Tibial nerve (tissue), 4 donors: ENCODE measurements around the gene CAMSAP2. TPM values are rescaled to one million over a fixed set of nuclear protein-coding genes. Genes with fewer than 3 reads are reported as not detected.

Experiments used
- DNase-seq, 2 donors: peaks; one replicate each; pipeline ENCODE4 v3.0.0-alpha.2; 2019; ENCODE audit warnings: low spot score in 2 of 2
- H3K27ac ChIP-seq, 4 donors: fragments of 200-600 bp; sonication (generic) in 3 of 4; one replicate each; pipeline ENCODE4 v1.5.1; 2017 to 2019; ENCODE audit warnings: mild to moderate bottlenecking in 1 of 4
- H3K27me3 ChIP-seq, 2 donors: fragments of 200-600 bp; sonication (generic) in 1 of 2; one replicate each; pipeline versions ENCODE4 v1.5.1 to v1.6.0; 2017 to 2019
- H3K36me3 ChIP-seq, 3 donors: fragments of 200-600 bp; sonication (generic); one replicate each; pipeline ENCODE4 v1.5.1; 2018 to 2019
- H3K4me1 ChIP-seq, 4 donors: fragments of 200-600 bp; sonication (generic) in 3 of 4; one replicate each; pipeline ENCODE4 v1.5.1; 2017 to 2019
- H3K4me3 ChIP-seq, 4 donors: fragments of 200-600 bp; sonication (generic) in 3 of 4; one replicate each; pipeline ENCODE4 v1.5.1; 2017 to 2019; ENCODE audit warnings: mild to moderate bottlenecking in 1 of 4, moderate library complexity in 1 of 4
- H3K9me3 ChIP-seq, 4 donors: fragments of 200-600 bp; sonication (generic) in 3 of 4; one replicate each; pipeline ENCODE4 v1.5.1; 2017 to 2019
- EP300 ChIP-seq, 2 donors: sonication (generic); formaldehyde crosslinking; IDR thresholded peaks; one replicate each; pipeline ENCODE4 v1.6.1; 2017; ENCODE audit warnings: antibody characterized with exemption in 2 of 2, mild to moderate bottlenecking in 1 of 2
- POLR2A ChIP-seq, 2 donors: fragments of 450-650 bp; IDR thresholded peaks; one replicate each; pipeline ENCODE4 v1.6.1; 2017; ENCODE audit warnings: antibody characterized with exemption in 2 of 2, mild to moderate bottlenecking in 2 of 2, moderate library complexity in 2 of 2
- WGBS, 2 donors: methylation state at CpG; one replicate each; pipeline ENCODE4 v1.1.5; 2018; 5-methylcytosine and 5-hydroxymethylcytosine counted together
- total RNA-seq, 4 donors: library from RNA; depleted of rRNA; stranded (reverse); fragments of >200 nt; gene quantifications; one replicate each; pipeline ENCODE4 v1.1.0, GENCODE V29; 2016
- TF ChIP-seq, protein P1 (sequence below), 5 experiments: fragments of 200-600 bp in 3 of 5; fragments of 450-650 bp in 2 of 5; sonication (generic) in 3 of 5; IDR thresholded peaks; one replicate each; pipeline ENCODE4 v1.5.1; 2016 to 2019; ENCODE audit warnings: antibody characterized with exemption in 5 of 5, mild to moderate bottlenecking in 3 of 5, moderate library complexity in 2 of 5

The CAMSAP2 gene
- total RNA-seq, 4 donors from 2014 or later = 27.3 to 38.9 (median 31.6) TPM

DNA sequence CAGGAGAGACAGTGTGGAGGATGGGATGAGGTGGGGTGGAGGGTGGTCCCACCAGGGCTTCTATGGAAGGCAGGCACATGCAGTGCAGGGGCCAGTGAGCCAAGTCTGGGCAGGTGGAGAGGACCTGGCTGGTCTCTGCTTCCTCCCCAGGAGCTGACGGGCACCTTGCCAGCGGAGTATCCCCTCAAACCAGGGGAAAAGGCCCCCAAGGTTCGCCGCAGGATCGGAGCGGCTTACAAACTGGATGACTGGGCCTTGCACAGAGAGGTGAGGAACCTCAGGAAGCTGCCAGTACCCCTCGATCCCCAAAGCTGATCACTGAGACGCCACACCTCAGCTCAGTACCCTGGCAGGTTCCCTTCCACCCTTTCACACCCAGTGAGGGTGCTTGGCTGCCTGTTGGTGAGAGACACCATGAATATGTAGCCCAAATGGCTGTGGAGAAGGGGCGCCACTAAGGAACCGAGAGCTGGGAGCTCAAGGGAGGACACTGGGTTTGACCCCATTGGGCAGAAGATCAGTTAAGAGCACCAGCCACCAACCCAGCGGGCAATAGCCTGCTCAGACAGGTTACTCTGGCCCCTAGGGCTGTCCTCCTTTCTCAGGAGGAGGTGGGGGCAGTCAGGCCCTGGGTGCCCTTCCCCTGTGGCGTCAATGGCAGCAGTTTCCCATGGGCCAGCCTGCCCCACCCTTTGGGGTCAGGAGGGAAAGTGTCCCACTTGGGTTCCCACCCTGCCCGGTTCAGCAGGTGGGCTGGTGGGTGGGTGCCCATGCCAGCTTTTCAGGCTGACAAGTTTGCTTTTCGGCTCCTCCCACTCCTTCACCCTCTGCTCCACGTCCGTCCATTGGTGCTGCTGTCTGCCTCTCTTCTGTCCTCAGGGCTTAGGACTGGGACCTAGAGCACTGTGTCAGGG is 161.5 kb downstream of the CAMSAP2 start:
- peaks cover 0 to 3% of the 10 kb centered on the region in 2 donors for H3K27me3 ChIP-seq
- TF ChIP-seq EP300 (IDR thresholded peaks at IDR 0.05) = no peak
- TF ChIP-seq, protein P1, sequence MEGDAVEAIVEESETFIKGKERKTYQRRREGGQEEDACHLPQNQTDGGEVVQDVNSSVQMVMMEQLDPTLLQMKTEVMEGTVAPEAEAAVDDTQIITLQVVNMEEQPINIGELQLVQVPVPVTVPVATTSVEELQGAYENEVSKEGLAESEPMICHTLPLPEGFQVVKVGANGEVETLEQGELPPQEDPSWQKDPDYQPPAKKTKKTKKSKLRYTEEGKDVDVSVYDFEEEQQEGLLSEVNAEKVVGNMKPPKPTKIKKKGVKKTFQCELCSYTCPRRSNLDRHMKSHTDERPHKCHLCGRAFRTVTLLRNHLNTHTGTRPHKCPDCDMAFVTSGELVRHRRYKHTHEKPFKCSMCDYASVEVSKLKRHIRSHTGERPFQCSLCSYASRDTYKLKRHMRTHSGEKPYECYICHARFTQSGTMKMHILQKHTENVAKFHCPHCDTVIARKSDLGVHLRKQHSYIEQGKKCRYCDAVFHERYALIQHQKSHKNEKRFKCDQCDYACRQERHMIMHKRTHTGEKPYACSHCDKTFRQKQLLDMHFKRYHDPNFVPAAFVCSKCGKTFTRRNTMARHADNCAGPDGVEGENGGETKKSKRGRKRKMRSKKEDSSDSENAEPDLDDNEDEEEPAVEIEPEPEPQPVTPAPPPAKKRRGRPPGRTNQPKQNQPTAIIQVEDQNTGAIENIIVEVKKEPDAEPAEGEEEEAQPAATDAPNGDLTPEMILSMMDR (IDR thresholded peaks at IDR 0.05) = no peak
- TF ChIP-seq POLR2A (IDR thresholded peaks at IDR 0.05) = no peak
- H3K36me3 ChIP-seq = no peaks in the 10 kb centered on the region
- 92 to 93% methylated on average over 15 to 16 of the region's 16 CpGs for WGBS, 2 donors
- DNase-seq = no peak
- H3K4me3 ChIP-seq = no peak overlapping the region
- H3K9me3 ChIP-seq = no peaks in the 10 kb centered on the region
- H3K27ac ChIP-seq = no peak overlapping the region
- no peaks in the 10 kb centered on the region for H3K4me1 ChIP-seq

DNA sequence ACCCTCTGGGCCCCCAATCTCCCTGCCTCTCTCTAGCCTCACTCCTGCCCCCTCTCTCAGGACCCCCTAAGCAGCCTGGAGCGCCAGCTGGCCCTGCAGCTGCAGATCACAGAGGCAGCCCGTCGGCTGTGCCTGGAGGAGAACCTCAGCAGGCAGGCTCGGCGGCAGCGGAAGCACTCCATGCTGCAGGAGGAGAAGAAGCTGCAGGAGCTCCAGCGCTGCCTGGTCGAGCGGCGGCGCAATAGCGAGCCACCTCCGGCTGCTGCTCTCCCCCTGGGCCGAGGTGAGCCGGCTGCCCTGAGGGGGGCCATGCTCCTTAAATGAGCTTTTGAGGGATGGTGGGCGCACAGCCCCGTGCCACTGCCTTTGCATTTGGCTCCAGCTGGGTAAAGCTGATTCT is 162.2 kb downstream of the CAMSAP2 start:
- TF ChIP-seq, protein P1 (IDR thresholded peaks at IDR 0.05) = no peak
- no peak for TF ChIP-seq EP300 (IDR thresholded peaks at IDR 0.05)
- no peak for TF ChIP-seq POLR2A (IDR thresholded peaks at IDR 0.05)
- peaks cover 0 to 3% of the 10 kb centered on the region in 2 donors for H3K27me3 ChIP-seq
- no peak overlapping the region for H3K27ac ChIP-seq
- WGBS, 2 donors = 91% methylated on average over 4 to 17 of the region's 17 CpGs
- H3K4me1 ChIP-seq = no peaks in the 10 kb centered on the region
- no peak overlapping the region for H3K4me3 ChIP-seq
- no peaks in the 10 kb centered on the region for H3K9me3 ChIP-seq
- no peaks in the 10 kb centered on the region for H3K36me3 ChIP-seq
- DNase-seq = no peak

DNA sequence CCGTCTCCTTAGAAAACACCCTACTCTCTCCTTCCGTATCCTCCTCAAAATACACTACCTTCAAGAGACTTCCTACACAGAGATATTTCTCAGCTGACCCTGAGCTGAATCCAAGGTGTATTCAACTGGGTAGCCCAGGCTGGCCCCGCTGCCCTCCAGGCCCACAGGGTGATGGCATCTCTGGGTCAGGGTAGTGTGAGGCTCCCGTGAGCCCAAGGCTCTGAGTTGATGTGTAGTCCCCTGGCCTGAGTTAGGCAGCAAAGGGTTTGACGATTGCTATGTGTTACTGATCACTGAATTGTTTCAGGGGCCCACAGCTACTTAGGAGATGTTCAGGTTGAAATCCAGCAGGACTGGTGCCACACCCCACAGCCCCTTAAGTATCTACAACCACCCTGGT is 162.7 kb downstream of the CAMSAP2 start:
- Histone ChIP-seq H3K9me3 (no peaks in the 10 kb centered on the region), H3K27me3 (peaks cover 0 to 3% of the 10 kb centered on the region in 2 donors), H3K27ac (no peak overlapping the region), H3K36me3 (no peaks in the 10 kb centered on the region), H3K4me1 (no peaks in the 10 kb centered on the region), H3K4me3 (no peak overlapping the region)
- DNase-seq = no peak
- TF ChIP-seq, protein P1 (IDR thresholded peaks at IDR 0.05) = no peak
- TF ChIP-seq POLR2A (IDR thresholded peaks at IDR 0.05) = no peak
- TF ChIP-seq EP300 (IDR thresholded peaks at IDR 0.05) = no peak
- WGBS, 2 donors = 90 to 92% methylated on average over 5 of the region's 5 CpGs

DNA sequence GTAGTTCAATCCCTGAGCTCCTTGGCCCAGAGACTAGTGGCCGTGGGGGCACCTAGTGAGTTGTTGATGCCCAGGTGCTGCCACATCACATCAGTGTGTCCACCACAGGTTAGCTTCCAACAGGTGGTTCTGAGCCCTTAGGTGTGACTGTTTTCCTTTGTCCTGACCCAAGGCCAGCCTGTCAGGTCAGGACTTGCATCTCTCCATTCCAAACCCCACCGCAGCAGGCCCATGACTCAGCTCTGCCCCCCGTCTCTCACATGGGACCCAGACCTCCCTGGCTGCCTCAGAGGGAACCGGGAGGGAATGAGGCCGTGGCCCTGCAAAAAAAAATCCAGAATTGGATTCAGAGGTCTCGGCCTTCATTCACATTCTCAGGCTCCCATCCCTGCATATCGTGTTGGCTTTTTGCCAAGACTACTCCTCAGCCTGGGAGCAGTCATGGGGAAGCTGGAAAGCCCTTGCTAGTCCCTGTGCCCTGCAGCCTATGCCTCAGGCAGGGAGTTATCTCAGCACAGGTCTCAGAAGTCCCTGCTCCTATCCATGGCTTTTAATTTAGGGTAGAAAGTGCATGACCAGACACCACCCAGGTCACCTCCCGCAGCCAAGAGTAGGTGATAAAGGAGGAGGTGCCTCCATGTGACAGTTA is 163.2 kb downstream of the CAMSAP2 start:
- H3K27ac ChIP-seq = no peak overlapping the region
- WGBS, 2 donors = 52 to 62% methylated on average over 7 to 8 of the region's 8 CpGs
- no peaks in the 10 kb centered on the region for H3K36me3 ChIP-seq
- no peaks in the 10 kb centered on the region for H3K9me3 ChIP-seq
- TF ChIP-seq EP300 (IDR thresholded peaks at IDR 0.05) = no peak
- TF ChIP-seq POLR2A (IDR thresholded peaks at IDR 0.05) = no peak
- TF ChIP-seq, protein P1 (IDR thresholded peaks at IDR 0.05) = no peak
- peaks cover 0 to 3% of the 10 kb centered on the region in 2 donors for H3K27me3 ChIP-seq
- no peak for DNase-seq
- H3K4me3 ChIP-seq = no peak overlapping the region
- H3K4me1 ChIP-seq = no peaks in the 10 kb centered on the region

DNA sequence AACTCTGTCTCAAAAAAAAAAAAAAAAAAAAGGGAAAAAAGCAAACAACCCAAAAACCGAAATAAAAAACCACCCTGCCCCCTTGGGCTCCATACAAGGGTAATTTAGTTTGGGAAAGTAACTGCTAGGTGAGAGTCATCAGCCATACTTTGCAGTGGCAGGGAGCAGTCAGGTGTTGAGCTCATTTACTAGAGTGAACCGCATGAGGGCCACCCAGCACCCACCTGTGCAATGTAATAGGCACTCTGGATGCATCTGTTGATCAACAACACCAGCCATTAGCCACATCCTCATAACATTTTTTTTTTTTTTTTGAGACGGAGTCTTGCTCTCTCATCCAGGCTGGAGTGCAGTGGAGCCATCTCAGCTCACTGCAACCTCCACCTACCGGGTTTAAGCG is 165.1 kb downstream of the CAMSAP2 start:
- DNase-seq = no peak

More for the DNA sequence above, 165.1 kb downstream of the CAMSAP2 start:
- Histone ChIP-seq H3K27me3 (no peaks in the 10 kb centered on the region), H3K9me3 (no peaks in the 10 kb centered on the region), H3K4me3 (no peak overlapping the region), H3K4me1 (peaks cover 0 to 3% (median 0%) of the 10 kb centered on the region in 4 donors), H3K27ac (no peak overlapping the region), H3K36me3 (no peaks in the 10 kb centered on the region)
- TF ChIP-seq POLR2A (IDR thresholded peaks at IDR 0.05) (no peak), EP300 (IDR thresholded peaks at IDR 0.05) (no peak)
- TF ChIP-seq, protein P1 (IDR thresholded peaks at IDR 0.05) = no peak
- WGBS, 2 donors = 94 to 95% methylated on average over 5 of the region's 5 CpGs
